Neural cell (in vitro differentiated cells): ENCODE data around the gene OR5B12.

Experiments used
- EP300 ChIP-seq: fragments of 450-650 bp; conservative IDR thresholded peaks from 2 replicates; pipeline ENCODE4 v1.6.1; 2014; ENCODE audit warnings: antibody characterized with exemption, mild to moderate bottlenecking, moderate library complexity; ENCODE audit not compliant: poor library complexity, severe bottlenecking
- EZH2 ChIP-seq: fragments of 200-600, 300-800 bp; shearing (Covaris generic), sonication (generic); IDR thresholded peaks from 2 replicates; pipeline ENCODE4 v1.6.1; 2014; ENCODE audit warnings: antibody characterized with exemption, low read length, borderline replicate concordance, mild to moderate bottlenecking; ENCODE audit not compliant: insufficient read depth, poor library complexity, severe bottlenecking
- TF ChIP-seq, protein P1 (sequence below): fragments of 450-650 bp; IDR thresholded peaks from 2 replicates; pipeline ENCODE4 v1.5.1; 2014; ENCODE audit warnings: antibody characterized with exemption, mild to moderate bottlenecking, moderate library complexity; ENCODE audit not compliant: poor library complexity, severe bottlenecking

DNA sequence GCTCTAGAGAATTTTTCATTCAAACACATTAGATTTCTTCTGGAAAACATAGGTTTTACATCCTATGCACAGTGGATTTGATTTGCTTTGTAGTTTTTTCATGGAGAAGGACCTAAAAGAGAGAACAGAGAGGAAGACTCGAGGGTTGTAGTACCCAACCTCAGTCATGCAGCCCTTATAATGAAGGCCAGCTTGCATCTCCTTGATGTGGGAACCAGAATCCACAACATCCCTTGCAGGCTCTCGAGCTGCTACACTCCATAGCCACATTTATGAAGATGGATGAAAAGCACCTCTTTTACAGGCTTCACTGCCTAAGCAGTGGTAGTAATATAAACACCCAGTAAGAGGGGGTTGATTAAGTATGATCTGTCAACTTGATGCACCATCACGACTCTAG, 9.5 kb upstream of the OR5B12 start:
- TF ChIP-seq, protein P1, sequence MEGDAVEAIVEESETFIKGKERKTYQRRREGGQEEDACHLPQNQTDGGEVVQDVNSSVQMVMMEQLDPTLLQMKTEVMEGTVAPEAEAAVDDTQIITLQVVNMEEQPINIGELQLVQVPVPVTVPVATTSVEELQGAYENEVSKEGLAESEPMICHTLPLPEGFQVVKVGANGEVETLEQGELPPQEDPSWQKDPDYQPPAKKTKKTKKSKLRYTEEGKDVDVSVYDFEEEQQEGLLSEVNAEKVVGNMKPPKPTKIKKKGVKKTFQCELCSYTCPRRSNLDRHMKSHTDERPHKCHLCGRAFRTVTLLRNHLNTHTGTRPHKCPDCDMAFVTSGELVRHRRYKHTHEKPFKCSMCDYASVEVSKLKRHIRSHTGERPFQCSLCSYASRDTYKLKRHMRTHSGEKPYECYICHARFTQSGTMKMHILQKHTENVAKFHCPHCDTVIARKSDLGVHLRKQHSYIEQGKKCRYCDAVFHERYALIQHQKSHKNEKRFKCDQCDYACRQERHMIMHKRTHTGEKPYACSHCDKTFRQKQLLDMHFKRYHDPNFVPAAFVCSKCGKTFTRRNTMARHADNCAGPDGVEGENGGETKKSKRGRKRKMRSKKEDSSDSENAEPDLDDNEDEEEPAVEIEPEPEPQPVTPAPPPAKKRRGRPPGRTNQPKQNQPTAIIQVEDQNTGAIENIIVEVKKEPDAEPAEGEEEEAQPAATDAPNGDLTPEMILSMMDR, result no peak
- TF ChIP-seq EP300, result no peak
- TF ChIP-seq EZH2, result no peak
